Endothelial cell of umbilical vein (primary cell): ENCODE measurements around the gene SETD2.

ENCODE experiments used
- POLR2A ChIP-seq: IDR thresholded peaks from 2 replicates; pipeline ENCODE4 v1.6.1; 2012; ENCODE audit warnings: low read depth, mild to moderate bottlenecking, control low read depth, low read length
- POLR2AphosphoS5 ChIP-seq: IDR thresholded peaks from 2 replicates; pipeline ENCODE4 v1.6.1; 2012; ENCODE audit warnings: low read depth, mild to moderate bottlenecking, control low read depth, low read length, moderate library complexity; ENCODE audit not compliant: insufficient read depth
- TF ChIP-seq, protein P1 (sequence below), 2 donors: IDR thresholded peaks; 1 replicate in 1 of 2; 2 replicates in 1 of 2; pipeline ENCODE4 v1.5.1; 2011; ENCODE audit warnings: low read length in 2 of 2, mild to moderate bottlenecking in 2 of 2, moderate library complexity in 2 of 2, control low read depth in 1 of 2, inconsistent platforms in 1 of 2, low read depth in 1 of 2; ENCODE audit not compliant: insufficient read depth in 1 of 2; ENCODE audit errors: extremely low read depth in 1 of 2

DNA sequence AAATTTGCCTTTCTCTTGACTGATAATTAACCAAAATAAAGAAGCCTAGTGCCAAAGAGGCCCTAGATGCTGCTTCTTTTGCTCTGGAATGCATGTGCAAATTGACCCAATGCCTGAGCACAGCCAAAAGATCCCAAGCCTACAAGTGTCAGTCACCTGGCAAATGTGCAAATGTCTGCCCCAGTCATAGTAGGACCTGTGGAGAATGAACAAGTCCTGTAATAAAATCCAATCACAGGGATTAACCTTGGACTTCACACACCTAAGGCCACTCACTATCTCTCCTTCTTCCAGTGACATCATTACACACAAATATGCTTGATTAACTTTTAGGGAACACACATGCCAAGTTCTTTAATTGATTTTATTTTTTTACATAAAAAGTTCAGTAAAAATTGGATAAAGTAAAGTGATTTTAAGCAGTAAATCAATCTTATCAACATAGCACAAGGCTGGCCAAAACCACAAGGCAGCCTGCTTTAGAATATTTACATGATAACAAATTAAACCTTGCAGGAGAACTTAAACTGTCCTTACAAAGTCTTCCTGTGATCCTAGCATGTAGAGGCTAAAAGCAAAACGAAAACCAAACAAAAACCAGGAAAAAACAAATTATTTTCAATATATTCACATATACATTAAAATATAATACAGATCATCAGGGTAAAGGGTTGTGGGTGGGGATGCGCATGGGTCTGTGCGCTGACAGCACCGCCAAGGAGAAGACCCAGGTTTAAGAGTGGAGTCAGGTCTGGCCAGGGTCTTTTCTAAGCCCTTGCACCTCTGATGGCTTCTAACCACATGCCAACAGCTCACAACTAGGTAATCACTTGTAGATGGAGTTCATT, 147.6 kb downstream of the SETD2 start:
- TF ChIP-seq, protein P1, sequence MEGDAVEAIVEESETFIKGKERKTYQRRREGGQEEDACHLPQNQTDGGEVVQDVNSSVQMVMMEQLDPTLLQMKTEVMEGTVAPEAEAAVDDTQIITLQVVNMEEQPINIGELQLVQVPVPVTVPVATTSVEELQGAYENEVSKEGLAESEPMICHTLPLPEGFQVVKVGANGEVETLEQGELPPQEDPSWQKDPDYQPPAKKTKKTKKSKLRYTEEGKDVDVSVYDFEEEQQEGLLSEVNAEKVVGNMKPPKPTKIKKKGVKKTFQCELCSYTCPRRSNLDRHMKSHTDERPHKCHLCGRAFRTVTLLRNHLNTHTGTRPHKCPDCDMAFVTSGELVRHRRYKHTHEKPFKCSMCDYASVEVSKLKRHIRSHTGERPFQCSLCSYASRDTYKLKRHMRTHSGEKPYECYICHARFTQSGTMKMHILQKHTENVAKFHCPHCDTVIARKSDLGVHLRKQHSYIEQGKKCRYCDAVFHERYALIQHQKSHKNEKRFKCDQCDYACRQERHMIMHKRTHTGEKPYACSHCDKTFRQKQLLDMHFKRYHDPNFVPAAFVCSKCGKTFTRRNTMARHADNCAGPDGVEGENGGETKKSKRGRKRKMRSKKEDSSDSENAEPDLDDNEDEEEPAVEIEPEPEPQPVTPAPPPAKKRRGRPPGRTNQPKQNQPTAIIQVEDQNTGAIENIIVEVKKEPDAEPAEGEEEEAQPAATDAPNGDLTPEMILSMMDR (IDR thresholded peaks at IDR 0.05; ENCODE audit: extremely low read depth in 1 of 2, insufficient read depth in 1 of 2, low read depth in 1 of 2, low read length in 2 of 2) = no peak
- no peak for TF ChIP-seq POLR2AphosphoS5
- TF ChIP-seq POLR2A = no peak
